ENCODE results near the gene RRAS. TPM values are rescaled to one million over a fixed set of nuclear protein-coding genes. Genes with fewer than 3 reads are reported as not detected.

Gene RRAS
- total RNA-seq, 4 donors from 2014 or later = 24.0 to 44.5 (median 28.8) TPM

DNA sequence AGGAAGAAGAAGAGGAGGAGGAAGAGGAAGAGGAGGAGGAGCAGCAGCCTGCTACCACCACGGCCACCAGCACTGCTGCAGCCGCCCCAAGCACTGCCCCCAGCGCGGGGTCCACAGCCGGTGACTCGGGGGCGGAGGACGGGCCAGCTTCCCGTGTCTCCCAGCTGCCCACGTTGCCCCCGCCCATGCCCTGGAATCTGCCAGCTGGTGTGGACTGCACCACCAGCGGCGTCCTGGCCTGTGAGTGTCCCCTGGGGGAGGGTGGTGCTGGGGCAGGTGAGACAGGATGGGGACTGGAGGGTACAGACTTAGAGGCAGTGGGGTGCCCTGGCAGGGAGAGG lies 13.5 kb upstream of the RRAS start:
- H3K27me3 ChIP-seq = no peaks in the 10 kb centered on the region
- H3K27ac ChIP-seq = no peak overlapping the region
- peaks cover 74 to 80% of the 10 kb centered on the region in 2 donors for H3K36me3 ChIP-seq
- no peak for DNase-seq
- intact Hi-C loops (cut with DNase I) = no loop called here
- WGBS, 2 donors = 40 to 91% methylated on average over 1 to 13 of the region's 13 CpGs
- no peaks in the 10 kb centered on the region for H3K4me1 ChIP-seq
- H3K4me3 ChIP-seq (replicated peaks in 1 of 3) = no peak overlapping the region
- TF ChIP-seq, protein P1, sequence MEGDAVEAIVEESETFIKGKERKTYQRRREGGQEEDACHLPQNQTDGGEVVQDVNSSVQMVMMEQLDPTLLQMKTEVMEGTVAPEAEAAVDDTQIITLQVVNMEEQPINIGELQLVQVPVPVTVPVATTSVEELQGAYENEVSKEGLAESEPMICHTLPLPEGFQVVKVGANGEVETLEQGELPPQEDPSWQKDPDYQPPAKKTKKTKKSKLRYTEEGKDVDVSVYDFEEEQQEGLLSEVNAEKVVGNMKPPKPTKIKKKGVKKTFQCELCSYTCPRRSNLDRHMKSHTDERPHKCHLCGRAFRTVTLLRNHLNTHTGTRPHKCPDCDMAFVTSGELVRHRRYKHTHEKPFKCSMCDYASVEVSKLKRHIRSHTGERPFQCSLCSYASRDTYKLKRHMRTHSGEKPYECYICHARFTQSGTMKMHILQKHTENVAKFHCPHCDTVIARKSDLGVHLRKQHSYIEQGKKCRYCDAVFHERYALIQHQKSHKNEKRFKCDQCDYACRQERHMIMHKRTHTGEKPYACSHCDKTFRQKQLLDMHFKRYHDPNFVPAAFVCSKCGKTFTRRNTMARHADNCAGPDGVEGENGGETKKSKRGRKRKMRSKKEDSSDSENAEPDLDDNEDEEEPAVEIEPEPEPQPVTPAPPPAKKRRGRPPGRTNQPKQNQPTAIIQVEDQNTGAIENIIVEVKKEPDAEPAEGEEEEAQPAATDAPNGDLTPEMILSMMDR (IDR thresholded peaks at IDR 0.05) = no peak
- TF ChIP-seq POLR2A (IDR thresholded peaks at IDR 0.05) = no peak
- no peaks in the 10 kb centered on the region for H3K9me3 ChIP-seq

DNA sequence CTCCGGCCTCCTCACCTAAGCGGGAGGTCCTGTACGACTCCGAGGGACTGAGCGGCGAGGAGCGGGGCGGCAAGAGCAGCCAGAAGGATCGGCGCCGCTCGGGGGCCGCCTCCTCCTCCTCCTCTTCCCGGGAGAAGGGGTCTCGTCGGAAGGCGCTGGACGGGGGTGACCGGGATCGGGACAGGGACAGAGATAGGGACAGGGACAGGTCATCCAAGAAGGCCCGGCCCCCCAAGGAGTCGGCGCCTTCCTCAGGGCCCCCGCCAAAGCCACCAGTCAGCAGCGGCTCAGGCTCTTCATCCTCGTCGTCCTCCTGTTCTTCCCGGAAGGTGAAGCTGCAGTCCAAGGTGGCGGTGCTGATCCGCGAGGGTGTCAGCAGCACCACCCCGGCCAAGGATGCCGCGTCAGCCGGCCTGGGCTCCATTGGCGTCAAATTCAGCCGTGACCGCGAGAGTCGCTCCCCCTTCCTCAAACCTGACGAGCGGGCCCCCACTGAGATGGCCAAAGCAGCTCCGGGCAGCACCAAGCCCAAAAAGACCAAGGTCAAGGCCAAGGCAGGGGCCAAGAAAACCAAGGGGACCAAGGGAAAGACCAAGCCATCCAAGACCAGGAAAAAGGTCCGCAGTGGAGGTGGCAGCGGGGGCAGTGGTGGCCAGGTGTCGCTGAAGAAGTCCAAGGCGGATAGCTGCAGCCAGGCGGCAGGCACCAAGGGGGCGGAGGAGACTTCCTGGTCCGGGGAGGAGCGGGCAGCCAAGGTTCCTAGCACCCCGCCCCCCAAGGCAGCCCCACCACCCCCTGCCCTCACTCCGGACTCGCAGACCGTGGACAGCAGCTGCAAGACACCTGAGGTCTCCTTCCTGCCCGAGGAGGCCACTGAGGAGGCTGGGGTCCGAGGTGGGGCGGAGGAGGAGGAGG lies 12.9 kb upstream of the RRAS start:
- H3K36me3 ChIP-seq = peaks cover 69 to 74% of the 10 kb centered on the region in 2 donors
- intact Hi-C loops (cut with DNase I) = no loop called here
- 94 to 96% methylated on average over 48 of the region's 58 CpGs for WGBS, 2 donors

DNA sequence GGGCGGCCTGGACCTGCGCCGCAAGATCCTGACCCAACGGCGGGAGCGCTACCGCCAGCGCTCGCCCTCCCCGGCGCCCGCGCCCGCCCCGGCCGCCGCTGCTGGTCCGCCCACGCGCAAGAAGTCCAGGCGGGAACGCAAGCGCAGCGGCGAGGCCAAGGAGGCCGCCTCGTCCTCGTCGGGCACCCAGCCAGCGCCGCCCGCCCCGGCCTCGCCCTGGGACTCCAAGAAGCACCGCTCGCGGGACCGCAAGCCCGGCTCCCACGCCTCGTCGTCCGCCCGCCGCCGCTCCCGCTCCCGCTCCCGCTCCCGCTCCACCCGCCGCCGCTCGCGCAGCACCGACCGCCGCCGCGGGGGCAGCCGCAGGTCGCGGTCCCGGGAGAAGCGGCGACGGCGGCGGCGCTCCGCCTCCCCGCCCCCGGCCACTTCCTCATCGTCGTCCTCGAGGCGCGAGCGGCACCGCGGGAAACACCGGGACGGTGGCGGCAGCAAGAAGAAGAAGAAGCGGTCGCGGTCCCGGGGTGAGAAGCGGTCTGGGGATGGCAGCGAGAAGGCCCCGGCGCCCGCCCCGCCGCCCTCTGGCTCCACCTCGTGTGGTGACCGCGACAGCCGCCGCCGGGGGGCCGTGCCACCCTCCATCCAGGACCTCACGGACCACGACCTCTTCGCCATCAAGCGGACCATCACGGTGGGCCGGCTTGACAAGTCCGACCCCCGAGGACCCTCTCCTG lies 12.0 kb upstream of the RRAS start:
- no peaks in the 10 kb centered on the region for H3K27me3 ChIP-seq
- peaks cover 67 to 72% of the 10 kb centered on the region in 2 donors for H3K36me3 ChIP-seq
- intact Hi-C loops (cut with DNase I) = no loop called here

More for the DNA sequence above, 12.9 kb upstream of the RRAS start:
- no peak for TF ChIP-seq POLR2A (IDR thresholded peaks at IDR 0.05)
- TF ChIP-seq, protein P1 (IDR thresholded peaks at IDR 0.05) = no peak
- Histone ChIP-seq H3K9me3 (no peaks in the 10 kb centered on the region), H3K4me1 (no peaks in the 10 kb centered on the region), H3K27ac (no peak overlapping the region), H3K27me3 (no peaks in the 10 kb centered on the region), H3K4me3 (replicated peaks in 1 of 3) (no peak overlapping the region)
- no peak for DNase-seq

DNA sequence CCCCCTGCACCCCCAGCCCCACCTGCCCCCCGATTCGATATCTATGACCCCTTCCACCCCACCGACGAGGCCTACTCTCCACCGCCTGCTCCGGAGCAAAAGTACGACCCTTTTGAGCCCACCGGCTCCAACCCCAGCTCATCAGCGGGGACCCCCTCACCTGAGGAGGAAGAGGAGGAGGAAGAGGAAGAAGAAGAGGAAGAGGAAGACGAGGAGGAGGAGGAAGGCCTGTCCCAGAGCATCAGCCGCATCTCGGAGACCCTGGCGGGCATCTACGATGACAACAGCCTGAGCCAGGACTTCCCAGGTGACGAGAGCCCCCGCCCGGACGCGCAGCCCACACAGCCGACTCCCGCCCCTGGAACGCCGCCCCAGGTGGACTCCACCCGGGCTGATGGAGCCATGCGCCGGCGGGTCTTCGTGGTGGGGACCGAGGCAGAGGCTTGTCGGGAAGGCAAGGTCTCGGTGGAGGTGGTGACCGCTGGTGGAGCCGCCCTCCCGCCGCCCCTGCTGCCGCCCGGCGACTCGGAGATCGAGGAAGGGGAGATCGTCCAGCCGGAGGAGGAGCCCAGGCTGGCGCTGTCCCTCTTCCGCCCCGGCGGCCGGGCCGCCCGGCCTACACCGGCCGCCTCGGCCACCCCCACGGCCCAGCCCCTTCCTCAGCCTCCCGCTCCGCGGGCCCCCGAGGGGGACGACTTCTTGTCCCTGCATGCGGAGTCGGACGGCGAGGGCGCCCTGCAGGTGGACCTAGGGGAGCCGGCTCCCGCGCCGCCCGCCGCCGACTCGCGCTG lies 11.3 kb upstream of the RRAS start:
- H3K27me3 ChIP-seq = no peaks in the 10 kb centered on the region
- H3K36me3 ChIP-seq = peaks cover 66 to 71% of the 10 kb centered on the region in 2 donors
- 95 to 99% methylated on average over 38 to 48 of the region's 72 CpGs for WGBS, 2 donors

More for the DNA sequence above, 12.0 kb upstream of the RRAS start:
- no peak for DNase-seq
- TF ChIP-seq, protein P1 (IDR thresholded peaks at IDR 0.05) = no peak
- no peak for TF ChIP-seq POLR2A (IDR thresholded peaks at IDR 0.05)
- H3K4me1 ChIP-seq = no peaks in the 10 kb centered on the region
- H3K27ac ChIP-seq = no peak overlapping the region
- no peak overlapping the region for H3K4me3 ChIP-seq (replicated peaks in 1 of 3)
- 96 to 97% methylated on average over 94 to 101 of the region's 110 CpGs for WGBS, 2 donors
- no peaks in the 10 kb centered on the region for H3K9me3 ChIP-seq

More for the DNA sequence above, 11.3 kb upstream of the RRAS start:
- no peak for TF ChIP-seq POLR2A (IDR thresholded peaks at IDR 0.05)
- TF ChIP-seq, protein P1 (IDR thresholded peaks at IDR 0.05) = no peak
- Histone ChIP-seq H3K4me3 (replicated peaks in 1 of 3) (no peak overlapping the region), H3K27ac (no peak overlapping the region), H3K9me3 (no peaks in the 10 kb centered on the region), H3K4me1 (no peaks in the 10 kb centered on the region)
- no peak for DNase-seq
- intact Hi-C loops (cut with DNase I) = no loop called here

Data from thyroid gland (tissue), 4 donors.